HPDE6-E6E7 (cell line): ENCODE results near the gene FER.
"Not testable (repeated sequence)": the region's sequence is repeated elsewhere in the genome, so short reads cannot be mapped to it uniquely, and the experiment has no call there.

Source experiments
- DNase-seq: peaks from one replicate; pipeline ENCODE4 v3.0.0; 2011; ENCODE audit warnings: missing footprints; ENCODE audit errors: extremely low spot score

FER gene

DNA sequence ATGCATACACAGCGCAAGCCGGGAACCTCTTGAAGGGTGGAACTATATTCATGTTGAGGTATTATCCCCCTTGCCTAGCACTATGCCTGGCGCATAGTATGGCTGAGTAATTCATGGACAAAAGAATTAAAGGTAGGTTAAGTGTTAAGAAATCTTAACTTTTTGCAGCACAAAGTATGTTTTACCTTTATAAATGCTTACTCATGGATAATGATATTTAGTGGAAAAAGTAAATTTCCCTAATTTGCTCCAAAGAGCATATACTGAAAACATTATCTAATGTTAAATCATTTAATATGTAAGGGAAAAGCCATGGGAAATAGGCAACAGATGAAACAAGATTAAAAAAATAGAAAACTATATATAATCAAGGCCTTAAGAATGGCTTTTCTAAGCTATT, 365.9 kb downstream of the FER start:
- no peak for DNase-seq

DNA sequence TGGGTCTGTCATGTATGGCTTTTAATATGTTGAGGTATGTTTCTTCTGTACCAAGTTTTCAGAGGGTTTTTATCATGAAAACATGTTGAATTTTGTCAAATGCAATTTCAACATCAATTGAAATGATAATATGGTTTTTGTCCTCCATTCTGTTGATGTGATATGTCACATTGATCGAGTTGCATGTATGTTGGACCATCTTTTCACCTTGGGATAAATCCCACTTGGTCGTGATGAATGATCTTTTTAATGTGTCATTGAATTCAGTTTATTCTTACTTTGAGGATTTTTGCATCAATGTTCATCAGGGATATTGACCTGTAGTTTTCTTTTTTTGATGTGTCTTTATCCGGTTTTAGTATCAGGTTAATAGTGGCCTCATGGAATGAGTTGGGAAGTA, 373.5 kb downstream of the FER start:
- DNase-seq, result no peak

GRCh38 chr5:109125755-109126429, 378.2 kb downstream of the FER start:
- DNase-seq, result no peak

- no peak for DNase-seq
Measured at GRCh38 chr5:109126481-109126880, 378.8 kb downstream of the FER start.

GRCh38 chr5:109136906-109137305, 389.2 kb downstream of the FER start:
- no peak for DNase-seq

DNA sequence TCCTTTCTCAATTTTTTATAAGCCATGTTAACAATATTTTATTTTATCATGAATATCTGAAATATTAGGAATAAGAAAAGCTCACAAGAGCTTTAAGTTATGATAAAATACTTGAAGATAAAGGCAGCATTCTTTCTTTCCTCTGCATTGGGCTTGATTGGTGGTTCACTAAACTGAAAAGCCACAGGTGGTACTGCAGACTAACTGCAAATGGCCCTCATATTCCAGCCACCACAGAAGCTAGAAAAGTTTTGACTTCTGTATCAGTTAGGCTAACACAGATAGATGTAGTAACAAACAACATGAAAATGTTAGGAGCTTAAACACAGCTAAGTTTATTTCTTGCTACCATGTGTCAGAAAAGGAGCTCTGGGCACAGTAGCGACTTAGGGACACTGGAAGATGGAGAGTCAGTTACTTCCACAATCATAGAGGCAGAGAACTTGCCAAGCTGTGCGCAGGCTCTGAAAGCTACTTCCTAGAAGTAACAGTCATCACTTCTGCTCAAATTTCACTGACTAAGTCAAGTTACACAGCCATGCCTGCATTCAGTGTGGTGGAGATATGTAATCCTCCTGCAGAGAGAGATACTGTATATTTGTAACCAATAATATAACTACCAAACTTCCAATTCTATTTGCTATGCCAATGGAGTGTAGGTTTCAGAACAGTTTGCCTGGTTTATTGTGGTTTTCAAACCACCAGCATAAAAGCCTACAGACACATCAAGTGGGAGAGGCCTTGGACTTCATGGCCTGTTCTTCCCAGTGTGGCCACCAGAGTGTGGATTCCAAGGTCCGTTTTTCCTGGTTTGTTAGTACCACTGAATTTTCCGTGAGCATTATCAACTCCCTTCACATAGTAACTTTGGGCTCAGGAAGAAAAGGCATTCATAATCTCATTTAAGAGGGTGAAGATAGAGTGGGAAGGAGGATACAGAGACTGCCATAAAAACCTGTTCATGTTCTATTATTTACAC, 393.8 kb downstream of the FER start:
- DNase-seq, result no peak

GRCh38 chr5:109143031-109143430, 395.3 kb downstream of the FER start:
- DNase-seq, result no peak

DNA sequence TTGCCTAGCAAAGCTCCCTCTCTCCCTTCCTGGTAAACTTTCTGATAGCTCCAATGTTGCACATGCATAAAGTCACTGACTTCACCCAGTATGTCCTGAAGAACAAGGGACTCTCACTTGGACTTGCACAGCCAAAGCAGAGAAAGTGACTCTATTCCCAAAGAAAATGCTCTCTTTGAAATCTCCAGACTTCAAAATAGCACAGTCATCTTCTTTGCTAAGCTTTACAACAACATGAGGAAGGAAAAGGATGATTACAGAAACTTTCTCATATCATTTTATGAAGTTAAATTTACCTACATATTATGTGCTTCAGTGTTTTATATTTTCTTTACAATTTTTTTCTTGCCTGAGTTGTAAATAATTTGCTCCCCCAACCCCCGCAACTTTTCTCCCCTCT, 397.4 kb downstream of the FER start:
- no peak for DNase-seq

DNA sequence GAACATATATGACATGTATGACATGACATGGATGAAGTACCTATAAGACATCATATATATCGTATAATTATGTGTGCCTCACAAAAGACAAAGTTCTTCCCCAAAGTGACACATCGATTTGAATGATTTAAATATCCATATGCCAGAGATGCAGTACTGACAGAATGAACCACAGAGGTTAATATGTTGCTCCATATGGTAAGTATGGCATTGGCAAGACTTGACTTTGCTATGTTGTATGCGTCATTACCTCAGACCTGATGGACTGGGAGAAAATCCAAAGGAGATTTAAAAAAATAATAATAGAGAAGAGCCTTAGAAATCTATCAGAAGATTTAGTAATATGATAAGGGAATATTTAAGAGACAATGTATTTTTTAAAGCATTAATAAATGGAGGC, 398.9 kb downstream of the FER start:
- no peak for DNase-seq

DNA sequence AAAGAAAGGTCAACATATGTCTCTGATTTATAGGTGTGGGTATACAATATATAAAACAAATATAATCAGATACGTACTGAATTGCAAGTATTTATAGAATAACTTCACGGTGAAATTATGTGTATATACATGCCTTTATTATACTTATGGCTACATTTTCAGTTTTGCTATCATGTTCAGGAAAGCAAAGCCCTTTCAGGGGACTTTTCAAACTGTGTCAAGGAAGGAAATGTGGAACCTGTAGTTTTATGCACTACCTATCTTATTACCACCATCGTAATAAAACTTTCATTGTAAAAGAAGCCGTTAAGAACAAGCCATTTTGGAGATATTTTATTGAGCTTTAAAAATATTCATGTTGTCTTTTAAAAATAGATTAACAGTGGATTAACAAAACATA, 404.9 kb downstream of the FER start:
- no peak for DNase-seq

- no peak for DNase-seq
Measured at GRCh38 chr5:109155625-109156024, 407.9 kb downstream of the FER start.

- no peak for DNase-seq
Measured at GRCh38 chr5:109156885-109157284, 409.2 kb downstream of the FER start.

DNA sequence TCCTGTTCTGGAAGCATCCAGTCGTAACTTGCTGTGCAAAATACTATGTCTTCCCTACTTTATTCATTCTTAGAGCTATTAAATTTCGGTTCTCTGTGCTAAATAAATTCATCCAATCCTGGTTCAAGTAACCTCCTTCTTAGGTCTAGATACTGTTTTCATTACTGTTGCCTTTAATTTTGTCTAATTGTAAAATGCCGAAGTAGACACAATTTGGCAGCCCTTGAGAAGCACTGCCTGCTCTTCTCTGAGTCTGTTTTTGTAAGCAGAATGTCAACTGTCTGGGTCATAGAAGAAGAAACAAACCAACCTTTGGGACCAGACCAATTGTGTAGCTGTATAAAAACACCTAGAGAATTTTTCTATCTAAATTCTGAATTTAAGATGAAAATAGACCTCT, 412.8 kb downstream of the FER start:
- no peak for DNase-seq

DNA sequence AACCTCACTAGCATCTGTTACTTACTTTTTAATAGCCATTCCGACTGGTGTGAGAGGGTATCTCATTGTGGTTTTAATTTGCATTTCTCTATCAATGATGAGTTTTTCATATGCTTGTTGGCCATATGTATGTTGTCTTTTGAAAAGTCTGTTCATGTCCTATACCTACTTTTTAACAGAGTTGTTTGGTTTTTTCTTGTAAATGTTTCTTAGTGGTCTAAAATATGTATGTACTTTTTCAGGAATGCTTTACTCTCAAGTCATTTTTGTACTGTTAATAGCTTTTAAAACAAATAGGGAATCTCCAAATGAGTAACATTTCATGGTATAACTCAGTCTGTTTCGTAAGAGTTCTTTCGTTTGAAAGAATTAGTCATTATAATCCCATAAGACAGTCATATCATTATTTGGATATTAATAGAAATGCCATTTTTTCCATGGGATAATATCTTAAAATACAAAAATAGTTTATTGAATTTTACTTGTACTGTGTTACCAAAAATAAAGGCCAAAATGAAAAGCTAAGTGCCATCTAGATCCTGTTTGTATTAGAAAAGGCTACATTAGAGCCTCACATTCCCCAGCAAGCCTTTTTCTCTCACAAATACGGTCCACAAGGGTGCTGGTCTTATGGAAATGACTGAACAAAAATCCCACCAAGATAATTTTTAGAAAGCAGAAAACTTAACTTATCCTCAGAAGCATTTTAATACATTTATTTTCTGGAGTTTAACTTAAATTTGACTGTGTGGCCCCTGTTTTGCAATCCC, 414.4 kb downstream of the FER start:
- no peak for DNase-seq

GRCh38 chr5:109163336-109163735, 415.6 kb downstream of the FER start:
- DNase-seq, result no peak

GRCh38 chr5:109164001-109164400, 416.3 kb downstream of the FER start:
- DNase-seq, result no peak

- DNase-seq, result no peak
Measured at GRCh38 chr5:109167586-109167985, 419.9 kb downstream of the FER start.

- no peak for DNase-seq
Measured at GRCh38 chr5:109168151-109168550, 420.5 kb downstream of the FER start.

DNA sequence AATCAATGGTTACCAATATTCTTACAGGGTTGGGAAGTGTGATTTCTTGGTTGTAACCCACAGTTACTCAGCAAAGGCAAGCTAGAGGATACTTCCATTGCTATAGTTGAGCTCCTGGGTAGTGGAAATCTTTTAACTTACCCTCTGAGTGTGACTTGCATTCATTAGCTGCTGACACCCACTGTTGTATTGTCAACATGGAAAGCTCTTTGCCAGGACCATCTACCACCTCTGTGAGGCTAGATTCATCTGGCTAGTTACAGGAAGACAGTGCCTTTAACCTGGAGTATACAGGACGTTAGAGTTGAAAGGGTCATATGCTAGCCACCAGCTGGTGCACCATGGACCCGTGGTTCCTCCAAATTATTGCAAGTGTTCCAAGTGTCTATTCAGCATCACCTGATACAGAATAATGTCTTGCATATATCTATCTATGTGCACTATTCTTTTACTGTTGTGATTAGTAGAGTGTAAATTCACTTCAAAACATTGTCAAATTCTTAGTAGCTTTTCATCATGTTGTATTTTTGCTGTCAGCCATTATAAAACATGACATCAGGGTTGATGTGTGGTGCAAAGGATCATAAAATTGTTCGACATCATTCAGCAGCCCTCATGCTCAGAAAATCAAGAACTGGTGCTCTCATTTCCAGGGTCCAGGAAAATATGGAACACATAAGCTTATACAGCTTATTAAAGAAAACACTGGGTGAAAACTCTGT, 423.1 kb downstream of the FER start:
- DNase-seq, result no peak

DNA sequence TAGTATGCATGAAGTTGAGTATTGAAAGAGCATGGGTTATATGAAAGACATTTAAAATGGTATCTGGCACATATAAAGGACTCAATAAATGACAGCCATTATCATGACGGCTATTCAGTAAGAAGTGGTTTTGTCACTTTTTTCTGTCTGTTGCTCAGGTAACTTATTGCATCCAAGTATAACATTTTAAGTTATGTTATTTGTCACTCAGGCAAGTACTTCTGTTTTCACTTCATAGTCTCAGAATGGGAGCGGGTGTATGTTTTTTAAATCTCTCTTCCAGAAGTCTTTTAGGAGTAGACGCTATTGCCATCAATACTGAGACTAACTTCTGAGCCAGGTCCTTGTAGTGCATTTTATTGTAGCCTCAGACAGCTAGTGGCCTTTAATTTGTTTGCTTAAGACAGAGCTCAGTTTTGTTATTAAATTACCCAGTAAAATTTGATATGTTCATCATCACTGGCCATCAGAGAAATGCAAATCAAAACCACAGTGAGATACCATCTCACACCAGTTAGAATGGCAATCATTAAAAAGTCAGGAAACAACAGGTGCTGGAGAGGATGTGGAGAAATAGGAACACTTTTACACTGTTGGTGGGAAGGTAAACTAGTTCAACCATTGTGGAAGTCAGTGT, 423.9 kb downstream of the FER start:
- DNase-seq, result not testable (repeated sequence)
